HG02885 (cell line): Measurements from ENCODE around the gene PALLD.
A peak's percentile ranks its signal among the peaks of the same experiment; 100 is the strongest.
"Not testable (repeated sequence)": the region's sequence is repeated elsewhere in the genome, so short reads cannot be mapped to it uniquely, and the experiment has no call there.

Source experiments
- ATAC-seq: cut with Tn5 transposase; IDR thresholded peaks from one replicate; pipeline ENCODE4 v1.9.1; 2021; ENCODE audit warnings: mild to moderate bottlenecking; ENCODE audit not compliant: unreplicated experiment, poor library complexity

PALLD gene

DNA sequence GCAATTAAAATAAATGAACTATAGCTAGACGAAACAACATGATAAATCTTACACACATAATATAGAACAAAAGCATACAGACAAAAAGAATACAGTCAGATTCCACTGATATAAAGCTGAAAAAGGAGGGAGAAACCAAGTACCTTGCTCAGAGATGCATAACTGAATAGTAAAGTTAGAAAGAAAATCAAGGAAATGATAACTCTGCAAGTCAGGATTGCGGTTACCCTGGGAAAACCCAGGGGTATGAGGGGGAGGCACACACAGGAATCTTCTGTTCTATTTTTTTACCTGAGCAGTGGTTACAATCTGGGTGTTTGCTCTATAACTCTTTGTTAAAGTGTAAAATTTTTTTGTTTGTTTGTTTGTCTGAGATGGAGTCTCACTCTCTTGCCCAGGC, 304.1 kb downstream of the PALLD start:
- no peak for ATAC-seq

DNA sequence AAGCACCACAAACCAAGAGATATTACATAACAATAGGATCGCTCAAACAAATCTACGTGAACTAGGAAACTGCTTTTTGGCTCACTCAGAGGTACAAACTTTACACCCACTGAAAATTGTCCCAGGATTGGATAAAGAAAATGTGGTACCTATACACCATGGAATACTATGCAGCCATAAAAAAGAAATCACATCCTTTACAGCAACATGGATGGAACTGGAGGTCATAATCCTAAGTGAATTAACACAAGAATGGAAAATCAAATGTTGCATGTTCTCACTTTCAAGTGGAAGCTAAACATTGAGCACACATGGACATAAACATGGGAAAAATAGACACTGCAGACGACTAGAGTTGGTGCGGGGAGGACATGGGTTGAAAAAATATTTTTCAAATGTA, 305.4 kb downstream of the PALLD start:
- no peak for ATAC-seq

- ATAC-seq, result not testable (repeated sequence)
Measured at GRCh38 chr4:168803052-168803451, 306.2 kb downstream of the PALLD start.

- no peak for ATAC-seq
Measured at GRCh38 chr4:168803732-168804131, 306.9 kb downstream of the PALLD start.

- ATAC-seq, result no peak
Measured at GRCh38 chr4:168804146-168804545, 307.3 kb downstream of the PALLD start.

- ATAC-seq, result no peak
Measured at GRCh38 chr4:168805341-168805740, 308.5 kb downstream of the PALLD start.

GRCh38 chr4:168806247-168806646, 309.4 kb downstream of the PALLD start:
- not testable (repeated sequence) for ATAC-seq

DNA sequence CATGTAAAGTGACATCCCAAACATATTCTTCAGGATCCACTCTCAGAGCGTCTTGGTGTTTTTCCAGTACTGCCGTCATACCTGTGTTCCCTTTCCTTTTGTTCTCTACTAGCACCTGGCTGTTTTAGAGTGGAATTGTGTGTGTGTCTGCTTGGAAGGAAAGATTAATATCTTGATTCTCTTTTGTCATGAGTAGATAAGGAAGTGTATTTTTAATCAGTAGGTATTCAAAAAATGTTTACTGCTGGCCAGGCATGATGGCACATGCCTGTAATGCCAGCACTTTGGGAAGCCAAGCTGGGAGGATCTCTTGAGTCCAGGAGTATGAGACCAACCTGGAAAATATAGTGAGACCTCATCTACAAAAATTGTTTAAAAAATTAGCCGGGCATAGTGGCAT, 314.4 kb downstream of the PALLD start:
- no peak for ATAC-seq

DNA sequence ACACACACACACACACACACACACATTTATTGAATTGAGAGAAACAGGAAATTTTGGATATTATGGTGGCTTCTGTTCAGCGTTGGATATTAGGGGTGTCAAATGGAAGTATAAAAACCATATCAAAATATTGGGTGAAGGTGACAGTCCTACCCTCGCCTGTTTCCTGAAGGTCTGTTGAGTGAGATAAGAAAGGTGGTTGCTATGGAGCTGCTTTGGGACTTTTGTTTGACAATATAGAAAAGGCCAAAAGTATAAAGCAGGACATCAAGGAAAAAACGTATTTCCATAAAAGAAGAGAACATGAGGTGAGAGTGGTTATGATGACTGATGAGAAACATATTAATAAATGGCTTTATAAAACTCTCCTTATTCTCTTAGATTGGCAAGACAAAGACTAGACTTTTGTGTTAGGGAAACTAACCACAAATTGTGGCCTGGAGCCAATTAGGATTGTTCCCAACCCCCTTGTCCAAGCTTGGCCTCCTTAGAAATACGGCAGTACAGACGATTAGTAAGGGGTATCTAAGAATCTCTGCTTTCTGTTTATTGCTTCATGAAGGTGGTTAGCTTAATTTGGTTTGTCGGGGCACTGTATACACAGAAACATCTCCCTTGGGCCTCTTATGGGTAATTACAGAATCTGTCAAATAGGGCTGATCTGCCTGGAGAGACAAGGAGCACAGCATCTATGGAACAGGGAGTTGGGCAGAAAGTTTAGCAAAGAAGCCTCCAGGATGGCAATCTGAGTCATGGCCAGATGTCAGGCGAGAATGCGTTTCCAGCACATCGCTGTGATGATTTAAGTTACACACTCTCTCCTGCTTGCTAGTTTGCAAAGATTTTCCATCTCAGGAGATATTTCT, 315.2 kb downstream of the PALLD start:
- ATAC-seq, result no peak

DNA sequence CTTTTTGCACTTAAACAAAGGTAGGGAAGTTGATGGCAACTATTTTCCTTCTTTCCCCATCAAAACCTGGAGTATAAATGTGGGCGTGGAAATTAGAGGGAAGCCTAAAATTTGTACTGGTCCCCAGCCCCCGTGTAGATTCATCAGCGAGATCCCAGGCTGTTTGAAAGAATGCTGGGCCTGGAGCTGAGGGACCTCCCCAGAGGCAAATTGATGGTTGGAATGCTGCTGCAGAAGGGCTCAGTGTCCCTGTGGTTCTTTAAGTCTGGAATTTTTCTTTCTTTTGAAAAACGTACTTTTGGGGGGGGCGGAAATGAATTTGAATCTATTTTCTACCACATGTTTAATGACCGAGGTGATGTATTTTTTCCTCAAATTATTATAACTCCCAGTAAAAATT, 316.0 kb downstream of the PALLD start:
- no peak for ATAC-seq

DNA sequence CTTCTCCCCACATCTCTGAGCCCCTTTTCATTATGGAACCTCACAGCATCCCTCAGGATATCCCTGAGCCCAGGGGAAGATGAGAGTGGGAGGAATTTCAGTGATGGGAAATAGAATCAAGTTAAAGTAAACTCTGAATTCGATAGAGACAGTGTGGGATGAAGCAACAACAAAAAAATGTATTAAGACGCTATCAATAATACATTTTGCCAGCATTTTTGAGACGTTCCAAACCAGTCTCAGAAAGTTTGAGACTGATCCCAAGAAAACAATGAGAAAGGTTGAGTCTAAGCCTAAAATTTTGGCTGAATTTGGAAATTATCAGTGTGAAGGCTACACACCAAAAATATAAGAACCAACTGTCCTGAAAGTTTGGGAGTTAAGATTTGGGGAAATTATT, 317.0 kb downstream of the PALLD start:
- ATAC-seq, result no peak

DNA sequence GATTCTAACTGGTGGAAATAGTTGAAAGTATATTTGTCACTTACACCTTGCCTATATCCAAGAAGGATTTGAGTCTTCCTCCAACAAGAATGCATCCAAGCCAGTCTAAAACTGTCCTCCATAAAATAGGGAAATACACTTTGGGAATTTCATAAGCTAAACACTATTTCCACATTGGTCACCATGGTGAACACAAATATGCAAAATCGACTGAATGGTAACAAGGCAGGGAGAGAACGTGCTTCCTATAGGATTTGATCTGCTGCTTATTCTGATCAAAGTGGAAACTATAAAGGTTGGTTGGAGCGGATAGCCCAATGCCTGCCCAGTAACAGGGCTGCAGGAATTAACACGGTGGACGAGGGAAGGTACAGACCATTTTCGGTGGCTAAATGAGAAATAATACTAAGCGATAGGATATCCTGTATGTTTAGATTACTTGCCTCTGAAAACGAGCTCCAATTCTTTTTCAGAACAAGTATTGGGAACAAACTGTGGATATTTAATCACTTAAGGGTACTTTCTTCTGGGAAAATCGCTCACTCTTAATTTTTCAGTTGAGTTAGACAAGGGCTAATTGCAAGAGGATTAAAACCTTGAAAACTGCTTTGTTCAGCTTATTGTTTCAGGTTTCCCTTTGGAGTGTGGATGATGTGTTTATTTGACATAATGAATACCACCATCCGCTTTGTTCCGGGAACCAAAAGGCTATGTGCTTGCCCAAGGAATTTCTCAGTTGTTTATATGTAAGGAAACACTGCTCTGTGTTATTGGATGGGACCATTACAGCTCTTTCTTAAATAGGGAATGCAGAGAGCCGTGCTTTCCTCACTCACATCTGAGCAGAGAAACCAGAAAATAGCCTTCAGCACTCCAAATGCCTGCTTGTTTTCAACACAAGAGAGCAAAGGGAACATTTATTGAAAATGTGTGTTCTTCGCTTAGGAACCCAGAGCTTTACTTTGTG, 318.8 kb downstream of the PALLD start:
- no peak for ATAC-seq

GRCh38 chr4:168817370-168817769, 320.5 kb downstream of the PALLD start:
- ATAC-seq, result no peak

DNA sequence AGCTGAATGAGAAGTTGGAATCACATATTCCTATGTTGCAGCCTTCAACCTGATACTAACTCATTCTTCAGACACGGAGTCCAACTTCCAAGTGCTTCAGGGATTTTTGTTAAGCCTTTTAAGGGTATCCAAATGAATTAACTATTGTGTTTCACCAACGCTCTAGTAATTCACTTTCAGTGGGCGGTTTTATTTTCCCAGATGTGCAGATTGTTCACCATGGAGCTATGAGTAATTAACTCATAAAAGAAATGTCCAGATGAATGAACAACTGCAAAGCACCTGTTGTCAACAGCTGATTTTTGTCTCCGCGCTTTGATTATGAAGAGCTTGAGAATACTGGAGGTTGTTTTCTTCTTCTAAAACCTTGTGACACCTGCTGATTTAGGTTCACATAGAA, 325.6 kb downstream of the PALLD start:
- ATAC-seq, result no peak

DNA sequence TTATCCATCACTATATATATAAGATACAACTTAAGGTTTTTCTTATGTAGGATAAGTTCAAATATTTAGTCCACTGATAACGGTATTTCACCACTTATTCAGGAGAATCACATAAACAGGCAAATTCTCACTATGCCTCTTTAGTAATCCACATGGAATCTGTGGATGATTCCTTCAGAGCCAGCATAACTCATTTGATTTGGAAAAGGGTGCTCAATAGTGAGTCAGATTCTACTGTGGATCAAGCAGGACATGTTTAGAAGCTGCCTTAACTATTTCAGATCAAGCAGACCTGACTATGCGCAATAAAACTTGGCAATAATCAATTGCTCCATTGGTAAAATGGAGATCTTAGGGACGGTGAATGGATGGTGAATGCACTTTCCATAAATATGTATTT, 329.1 kb downstream of the PALLD start:
- no peak for ATAC-seq

DNA sequence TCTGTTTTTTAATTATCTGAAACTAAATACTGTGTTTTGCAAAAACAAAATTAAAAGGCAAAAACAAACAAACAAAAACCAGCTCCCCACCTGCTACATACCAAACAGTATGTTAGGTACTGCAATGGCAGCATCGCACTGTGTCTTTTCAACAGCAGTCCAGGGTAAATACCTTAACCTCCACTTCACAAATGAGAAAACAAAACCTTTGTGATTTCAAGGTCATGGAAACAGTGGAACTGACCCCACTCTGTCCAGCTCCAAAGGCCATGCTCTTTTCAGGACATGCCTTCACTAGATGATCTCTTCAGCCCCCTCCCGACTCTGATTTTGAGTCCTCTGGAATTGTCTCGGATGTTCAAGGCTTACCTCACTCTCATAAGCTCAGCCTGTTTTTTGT, 329.8 kb downstream of the PALLD start:
- ATAC-seq, result no peak

DNA sequence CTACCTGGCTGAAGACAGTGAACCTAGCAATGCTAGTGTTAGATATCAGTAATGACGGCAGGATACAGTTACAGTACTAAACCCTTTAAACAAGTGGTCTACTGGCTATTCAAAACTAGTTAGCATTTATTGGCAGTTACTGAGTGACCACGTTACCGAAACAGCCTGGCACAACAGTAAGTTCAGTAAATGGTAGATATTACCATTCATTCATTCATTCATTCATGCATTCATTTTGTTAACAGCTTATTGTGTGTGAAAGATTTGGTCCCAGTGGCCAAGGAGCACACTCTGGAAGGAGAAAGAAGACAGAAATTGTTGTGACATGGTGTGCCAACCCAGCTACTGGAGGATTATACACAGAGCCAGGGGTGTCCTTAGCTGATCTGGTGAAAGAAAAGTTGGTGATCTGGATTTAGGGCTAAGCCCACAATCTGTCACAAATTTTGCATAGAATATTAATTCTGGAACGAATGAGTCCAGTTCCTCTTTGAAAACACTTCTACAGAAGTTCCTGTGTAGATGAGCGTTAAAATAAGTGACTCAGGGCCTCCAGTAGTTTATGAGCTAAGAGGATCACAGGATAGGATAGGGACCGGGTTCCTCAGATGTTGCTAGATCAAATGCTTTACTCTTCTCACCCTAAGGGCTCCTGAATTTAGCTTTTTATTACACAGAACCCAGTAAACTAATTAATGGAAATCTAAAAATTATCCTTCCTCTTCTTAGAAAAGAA, 334.1 kb downstream of the PALLD start:
- no peak for ATAC-seq

DNA sequence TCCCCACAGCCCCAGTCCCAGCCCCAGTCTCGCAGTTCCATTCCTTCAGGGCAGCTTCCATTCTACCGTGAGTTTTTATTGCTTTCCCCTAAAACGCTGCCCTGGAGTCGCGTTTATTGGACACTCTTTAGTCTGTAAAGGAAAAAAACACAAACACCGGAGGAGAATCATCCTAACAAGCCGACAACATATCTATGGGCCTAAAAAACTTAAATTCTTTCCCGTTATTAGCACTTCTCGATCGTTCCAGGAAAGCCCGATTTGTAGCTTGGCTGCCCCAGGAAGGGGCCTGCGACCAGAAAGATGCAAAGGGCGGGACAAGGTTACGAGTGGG, 334.7 kb downstream of the PALLD start:
- ATAC-seq, result no peak

GRCh38 chr4:168831919-168832762, 335.3 kb downstream of the PALLD start:
- ATAC-seq, result peak; percentile 78
